UCSD-AML1 (cell line): ENCODE data around the gene MIEN1.
"Not testable (repeated sequence)": the region's sequence is repeated elsewhere in the genome, so short reads cannot be mapped to it uniquely, and the experiment has no call there.

Source experiments
- DNase-seq: peaks from one replicate; lab custom pipeline; 2025; ENCODE audit not compliant: unreplicated experiment; lab: John Stamatoyannopoulos, UW

MIEN1 gene

DNA sequence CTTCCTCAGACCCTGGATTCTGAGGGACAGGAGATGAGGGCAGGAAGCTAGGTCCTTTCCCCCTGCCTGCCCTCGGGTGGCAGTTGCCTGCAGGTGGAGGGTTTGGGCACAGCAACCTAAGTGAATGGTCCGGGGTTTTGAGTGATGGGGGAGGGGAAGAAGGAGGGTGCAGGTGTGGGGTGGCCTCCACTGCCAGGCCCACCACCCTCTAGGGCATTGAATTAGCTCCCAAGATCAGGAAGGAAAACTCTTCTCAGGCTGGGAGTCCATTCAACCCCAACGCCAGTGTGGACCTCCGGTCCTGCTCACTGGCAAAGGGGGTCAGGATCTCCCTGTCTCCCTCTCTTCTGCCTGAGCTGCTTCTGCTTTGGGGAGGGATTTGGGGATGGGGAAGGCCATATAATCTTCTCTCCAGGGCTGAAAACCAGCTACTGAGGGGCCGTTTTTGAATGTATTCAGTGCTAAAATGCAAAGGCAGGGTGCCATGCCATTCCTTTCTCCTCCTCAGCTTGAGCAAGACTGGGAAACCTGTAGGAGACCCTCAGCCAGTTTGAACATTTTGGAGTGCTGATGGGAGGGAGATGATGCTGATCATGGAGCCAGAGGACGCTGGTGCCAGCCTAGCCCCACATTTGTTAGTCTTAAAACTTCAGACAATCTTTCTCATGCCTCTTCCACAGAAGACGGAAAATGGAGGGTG is 26.2 kb upstream of the MIEN1 start:
- DNase-seq = no peak

DNA sequence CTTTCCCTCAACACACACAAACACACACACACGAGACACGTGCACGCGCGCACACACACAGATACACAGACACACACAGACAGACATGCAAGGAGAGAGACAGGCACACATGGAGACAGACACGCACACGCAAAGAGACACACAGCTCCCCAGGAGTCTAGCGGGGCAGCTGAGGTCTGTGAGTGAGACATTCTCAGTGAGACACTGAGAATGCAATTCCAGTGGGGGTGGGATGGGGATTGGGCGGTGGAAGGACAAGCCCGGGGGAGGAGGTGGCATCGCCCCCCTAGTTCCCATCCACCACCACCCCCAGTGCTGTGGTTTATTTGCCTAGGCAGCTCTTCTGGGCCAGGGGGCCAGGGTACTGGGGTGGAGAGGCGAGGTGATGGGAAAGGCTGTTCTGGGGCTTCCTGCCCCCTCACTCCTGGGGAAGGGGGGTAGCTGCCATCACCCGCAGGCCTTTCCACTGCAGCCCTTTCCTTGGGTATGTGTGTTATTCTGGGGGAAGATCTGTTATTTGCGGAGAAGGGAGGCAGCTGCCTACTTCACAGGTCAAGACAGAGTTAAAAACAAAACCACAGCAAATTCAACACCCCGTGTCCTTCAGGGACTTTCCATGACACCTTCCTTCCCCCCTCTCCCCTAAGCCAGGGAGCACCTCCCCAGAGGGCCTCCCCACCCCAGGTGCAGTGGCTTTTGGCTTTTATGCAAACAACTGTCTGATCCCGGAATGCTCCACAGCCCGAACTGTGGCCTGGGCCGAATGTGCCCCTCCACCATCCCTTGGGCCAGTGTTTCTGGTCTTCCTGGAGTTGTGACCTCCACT is 25.4 kb upstream of the MIEN1 start:
- no peak for DNase-seq

DNA sequence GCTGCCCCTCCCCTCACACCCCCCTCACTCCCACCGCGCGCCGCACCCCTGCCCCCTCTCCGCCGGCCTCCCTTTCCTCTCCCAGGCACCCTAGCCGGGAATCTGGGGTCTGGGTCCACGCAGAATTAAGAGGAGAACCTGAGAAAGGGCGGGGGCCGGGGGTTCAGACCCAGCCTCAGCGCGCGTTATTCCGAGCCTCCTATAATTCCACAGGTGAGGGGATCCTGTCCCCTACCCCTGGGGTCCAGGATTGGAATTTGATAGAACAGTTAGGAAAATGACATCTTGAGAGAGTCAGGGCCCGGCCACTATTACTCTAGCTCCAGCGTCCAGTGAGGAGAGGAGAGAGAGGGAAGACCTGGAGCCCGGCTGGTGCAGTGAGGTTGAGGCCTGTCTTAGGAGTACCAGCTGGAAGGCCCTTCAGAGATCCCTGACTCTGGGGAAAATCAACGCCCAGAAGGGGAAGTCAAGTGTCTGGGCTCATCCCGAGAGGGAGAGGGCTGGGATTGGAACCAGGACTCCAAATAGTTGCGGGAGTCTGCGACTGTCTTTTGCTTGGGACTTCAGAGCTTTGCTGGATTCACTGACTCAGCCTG is 24.7 kb upstream of the MIEN1 start:
- no peak for DNase-seq

DNA sequence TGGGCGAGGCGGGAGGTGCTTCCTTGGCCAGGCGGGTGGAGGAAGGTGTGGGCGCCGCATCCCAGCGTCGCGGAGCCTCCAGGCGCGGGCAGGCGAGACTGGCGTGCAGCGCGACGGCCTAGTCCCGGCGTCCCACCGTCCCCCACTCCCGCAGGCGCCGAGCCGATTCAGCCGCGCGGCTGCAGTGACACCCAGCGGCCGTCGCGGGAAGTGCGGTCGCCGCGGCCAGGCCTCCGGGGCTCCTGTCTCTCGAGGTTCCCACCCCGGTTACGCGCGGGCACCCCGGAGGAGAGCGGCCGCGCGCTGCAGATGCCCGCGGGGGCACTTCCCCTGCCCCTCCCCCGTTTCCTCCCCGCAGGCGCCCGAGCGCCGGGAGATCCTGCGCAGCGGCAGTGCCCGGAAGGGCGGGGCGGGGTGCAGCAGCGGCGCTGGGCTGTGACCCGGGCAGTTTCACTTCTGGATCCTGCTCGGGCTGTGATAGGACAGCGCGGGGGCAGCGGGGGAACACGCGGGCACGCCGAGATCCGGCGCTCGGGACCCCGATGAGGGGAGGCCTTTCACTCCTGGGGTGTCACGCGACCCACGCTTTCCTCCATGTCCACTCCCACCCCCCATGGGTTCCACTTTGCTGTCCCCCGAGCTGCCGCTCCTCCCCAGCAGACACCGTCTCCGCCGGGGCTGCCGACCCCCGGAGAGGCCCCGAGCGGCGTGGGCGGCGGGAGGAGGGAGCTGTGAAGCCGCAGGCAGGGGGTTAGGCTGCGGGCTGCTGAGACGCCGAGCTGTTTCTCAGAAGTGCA is 24.0 kb upstream of the MIEN1 start:
- DNase-seq = peak; percentile 96

DNA sequence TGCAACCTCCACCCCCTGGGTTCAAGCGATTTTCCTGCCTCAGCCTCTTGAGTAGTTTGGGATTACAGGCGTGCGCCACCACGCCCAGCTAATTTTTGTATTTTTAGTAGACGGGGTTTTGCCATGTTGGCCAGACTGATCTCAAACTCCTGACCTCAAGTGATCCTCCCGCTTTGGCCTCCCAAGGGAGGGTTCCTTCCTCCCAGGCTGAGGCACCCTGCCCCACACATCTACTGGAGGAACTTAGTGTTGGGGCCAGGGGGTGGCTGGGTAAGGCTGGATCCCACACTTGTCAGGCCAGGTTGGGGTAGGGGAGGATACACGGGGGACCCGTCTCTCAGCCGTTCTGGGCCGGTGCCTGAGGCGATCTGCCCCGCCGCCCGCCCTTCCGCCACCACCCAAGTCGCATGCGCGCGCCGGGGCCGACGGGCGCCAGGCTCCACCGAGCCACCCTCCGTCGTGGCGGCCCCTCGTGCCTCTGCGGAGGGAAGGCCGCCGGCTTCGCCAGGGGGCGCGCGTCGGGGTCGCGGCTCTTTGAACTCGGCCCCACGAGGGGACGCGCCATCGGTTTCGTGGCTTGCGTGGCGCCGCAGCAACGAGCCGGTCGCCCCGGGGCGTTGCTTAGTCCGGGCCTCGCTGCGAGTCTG is 23.3 kb upstream of the MIEN1 start:
- peak; percentile 89 for DNase-seq

DNA sequence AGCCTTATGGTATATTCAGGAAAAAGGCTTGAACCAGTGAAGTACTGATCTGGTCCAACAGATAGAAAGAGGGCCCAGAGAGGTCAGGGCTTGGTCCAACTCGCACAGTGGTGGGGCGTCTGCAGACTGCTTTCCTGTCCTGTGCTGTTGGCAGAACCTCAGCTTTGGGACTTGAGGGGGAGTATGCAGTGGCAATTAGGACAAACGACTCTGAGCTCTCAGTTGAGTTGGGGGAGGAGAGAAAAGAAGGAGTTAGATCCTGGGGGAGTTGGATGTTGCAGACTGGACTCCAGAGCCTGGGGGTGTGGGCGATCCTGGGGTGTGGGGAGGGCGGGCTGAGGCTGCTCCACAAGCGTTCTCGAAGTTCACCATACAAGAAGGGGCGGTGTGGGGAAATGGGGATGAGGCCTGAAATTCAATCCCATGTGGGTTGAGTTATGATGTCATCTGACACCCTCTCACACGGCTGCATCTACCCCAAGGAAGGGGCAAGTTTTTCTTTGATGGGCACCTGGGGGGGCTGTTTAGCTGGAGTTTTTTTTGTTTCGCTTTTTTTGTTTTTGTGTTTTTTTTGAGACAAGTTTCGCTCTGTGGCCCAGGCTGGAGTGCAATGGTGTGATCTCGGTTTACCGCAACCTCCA is 22.0 kb upstream of the MIEN1 start:
- DNase-seq = no peak

DNA sequence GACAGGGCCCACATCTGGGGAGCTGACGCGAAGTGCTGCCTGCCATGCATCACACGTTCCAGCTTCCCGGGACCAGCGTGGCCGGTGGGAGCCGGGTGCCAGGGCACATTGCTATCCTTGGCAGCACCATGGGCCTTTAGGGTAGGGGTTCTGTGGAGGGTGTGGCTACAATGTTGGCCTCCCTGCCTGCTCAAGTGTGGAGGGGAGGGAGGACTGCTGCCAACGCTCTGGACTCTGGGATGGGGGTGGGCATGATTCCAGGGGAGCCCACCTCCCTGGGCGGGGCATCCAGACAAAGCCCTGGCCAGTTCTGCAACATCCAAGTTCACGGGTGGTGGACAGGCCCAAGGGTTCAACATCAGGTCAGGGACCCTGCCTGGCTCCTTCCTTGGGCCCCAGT is 21.3 kb upstream of the MIEN1 start:
- no peak for DNase-seq

DNA sequence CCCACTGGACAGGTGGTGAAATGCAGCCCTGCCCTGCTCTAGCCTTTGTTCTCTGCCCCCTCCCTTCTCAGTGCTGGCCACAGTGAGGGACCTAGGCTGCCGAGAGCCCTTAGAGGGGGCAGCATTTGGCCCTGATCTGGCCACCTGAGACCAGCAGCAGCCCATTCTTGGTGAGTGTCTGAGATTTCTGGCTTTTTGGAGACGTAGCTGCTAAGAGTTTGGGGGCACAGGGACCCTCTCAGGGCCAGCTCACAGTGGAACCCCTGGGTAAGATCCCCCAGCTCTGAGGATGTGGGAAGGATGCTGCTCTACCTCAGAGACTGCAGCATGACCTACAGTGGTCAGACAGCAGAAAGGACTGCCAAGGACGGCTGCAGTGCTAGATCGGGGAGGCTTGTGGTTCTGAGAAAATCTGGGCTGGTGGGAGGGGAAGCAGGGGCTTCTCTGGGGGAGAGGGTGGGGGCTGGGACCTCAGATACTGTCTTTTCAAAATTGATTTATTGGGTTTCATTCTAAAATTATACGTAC is 20.7 kb upstream of the MIEN1 start:
- no peak for DNase-seq

DNA sequence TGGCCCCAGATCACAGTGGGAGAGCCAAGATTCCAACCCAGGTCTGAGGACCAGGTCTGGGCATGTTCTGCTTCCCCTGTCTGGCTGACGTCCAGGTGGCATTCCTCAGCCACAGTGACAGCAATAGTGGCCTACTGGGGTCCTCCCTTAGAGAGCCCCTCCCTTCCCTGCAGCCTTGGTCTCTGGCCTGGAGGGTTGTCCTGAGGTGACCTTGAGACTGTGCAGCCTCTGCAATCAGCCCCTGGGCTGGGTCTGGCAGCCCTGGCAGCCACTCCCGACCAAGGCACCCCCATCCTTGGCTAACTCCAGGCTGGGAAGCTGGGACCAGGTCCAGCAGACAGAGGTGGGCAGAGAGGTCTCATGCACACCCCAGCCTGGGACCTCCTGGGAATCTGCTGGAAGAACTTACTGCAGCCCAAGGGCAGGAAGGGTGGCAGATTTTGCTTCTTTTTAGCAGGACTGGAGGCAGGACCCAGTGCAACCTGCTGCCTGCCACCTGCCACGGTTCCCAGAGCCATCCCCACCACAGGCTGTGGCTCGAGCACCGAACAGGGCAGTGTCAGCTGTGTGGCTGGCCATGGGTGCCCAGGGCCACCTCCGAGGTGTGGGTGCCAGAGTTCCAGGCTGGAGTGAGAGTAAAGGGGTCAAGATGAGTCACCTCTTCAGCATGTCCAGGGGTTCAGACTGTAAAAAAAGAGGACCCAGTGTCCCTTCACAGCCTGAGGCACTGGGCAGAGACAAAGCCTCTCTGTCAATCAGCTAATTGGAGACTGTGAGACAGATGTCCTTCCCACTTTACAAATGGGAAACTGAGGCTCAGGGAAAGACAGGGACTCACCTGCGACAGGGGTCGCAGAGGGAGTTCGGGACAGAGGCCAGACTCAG is 20.0 kb upstream of the MIEN1 start:
- DNase-seq = no peak

DNA sequence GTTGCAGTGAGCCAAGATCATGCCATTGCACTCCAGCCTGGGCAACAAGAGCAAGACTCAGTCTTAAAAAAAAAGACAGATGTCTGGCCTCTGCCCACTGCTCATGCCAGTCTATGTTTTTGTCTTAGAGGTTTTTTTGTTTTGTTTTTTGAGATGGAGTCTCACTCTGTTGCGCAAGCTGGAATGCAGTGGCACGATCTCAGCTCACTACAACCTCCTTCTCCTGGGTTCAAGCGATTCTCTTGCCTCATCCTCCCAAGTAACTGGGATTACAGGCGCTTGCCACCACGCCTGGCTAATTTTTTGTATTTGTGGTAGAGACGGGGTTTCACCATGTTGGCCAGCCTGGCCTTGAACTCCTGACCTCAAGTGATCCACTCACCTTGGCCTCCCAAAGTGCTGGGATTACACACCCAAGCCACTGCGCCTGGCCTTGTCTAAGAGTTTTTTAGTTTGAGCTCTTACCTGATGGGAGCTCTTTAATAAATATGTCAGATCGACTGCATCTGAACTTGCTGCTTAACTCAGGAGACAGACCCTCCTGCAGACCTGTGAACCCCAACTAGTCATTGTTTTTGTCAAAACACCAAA is 18.2 kb upstream of the MIEN1 start:
- not testable (repeated sequence) for DNase-seq

DNA sequence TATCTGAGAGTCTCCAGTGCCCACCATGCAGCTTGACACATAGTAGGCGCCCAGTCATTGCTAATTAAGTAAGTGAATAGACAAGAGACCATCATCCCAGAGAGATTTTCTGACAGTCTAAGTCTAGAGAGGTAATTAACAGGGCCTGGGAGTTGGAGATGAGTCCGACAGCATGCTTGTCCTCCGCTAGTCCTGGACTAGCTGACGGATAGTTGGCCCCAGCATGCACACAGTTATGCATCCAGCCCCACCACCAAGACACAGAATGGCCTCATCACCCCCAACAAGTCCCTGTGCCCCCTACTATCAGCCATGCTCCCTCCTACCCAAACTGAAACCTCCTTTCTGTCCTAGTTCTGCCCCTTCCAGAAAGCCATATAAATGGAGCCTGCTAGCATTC is 17.4 kb upstream of the MIEN1 start:
- no peak for DNase-seq

DNA sequence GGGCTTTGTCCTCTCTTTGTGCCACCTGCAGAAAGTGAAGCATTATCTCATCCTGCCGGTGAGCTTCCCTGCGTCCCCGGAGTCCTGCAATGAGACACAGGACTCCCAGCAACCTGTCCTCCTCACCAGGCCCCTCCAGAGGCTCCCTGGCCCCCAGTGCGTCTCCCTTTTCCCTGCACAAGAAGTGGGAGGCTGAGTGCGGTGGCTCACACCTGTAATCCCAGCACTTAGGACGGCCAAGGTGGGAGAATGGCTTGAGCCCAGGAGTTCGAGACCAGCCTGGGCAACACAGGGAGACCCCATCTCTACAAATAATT is 15.8 kb upstream of the MIEN1 start:
- no peak for DNase-seq

DNA sequence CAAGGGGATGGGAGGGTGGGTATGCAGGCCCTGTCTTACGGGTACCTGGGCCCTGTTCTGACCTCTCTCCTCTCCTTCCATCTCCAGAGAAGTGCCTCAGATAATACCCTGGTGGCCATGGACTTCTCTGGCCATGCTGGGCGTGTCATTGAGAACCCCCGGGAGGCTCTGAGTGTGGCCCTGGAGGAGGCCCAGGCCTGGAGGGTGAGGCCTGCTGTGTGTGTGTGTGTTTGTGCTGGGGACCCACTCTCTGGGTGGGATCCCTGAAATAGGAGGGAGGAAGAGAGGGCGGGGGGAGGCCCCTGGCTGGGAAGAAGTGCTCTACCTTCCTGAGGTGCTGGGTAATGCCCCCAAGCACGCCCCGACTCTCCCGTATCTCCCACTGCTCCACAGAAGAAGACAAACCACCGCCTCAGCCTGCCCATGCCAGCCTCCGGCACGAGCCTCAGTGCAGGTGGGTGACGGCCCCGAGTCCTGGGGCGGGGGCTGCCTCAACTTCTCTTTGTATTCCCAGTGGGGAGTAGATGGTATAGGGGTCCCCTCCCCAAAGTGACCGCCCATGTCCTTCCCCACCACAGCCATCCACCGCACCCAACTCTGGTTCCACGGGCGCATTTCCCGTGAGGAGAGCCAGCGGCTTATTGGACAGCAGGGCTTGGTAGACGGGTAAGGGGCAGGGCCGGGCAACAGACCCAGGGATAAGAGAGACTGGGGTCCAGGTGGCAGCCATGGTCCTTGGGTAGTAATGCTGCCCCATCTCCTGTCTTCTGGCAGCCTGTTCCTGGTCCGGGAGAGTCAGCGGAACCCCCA is 15.2 kb upstream of the MIEN1 start:
- DNase-seq = no peak

DNA sequence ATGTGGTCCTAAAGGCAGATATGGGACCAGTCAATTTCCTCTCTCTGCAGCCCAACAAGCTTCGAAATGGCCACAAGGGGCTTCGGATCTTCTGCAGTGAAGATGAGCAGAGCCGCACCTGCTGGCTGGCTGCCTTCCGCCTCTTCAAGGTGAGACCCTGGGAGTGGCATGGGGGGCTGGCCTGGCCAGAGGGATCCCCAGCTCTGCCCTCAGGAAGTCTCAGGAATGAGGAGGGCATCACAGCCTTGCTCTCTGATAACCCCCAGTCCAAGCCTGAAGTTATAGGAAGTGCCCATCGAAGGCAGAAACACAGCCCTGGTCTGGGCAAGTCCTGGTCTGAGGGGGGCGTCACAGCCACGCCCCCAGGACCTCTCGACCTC is 14.5 kb upstream of the MIEN1 start:
- no peak for DNase-seq

DNA sequence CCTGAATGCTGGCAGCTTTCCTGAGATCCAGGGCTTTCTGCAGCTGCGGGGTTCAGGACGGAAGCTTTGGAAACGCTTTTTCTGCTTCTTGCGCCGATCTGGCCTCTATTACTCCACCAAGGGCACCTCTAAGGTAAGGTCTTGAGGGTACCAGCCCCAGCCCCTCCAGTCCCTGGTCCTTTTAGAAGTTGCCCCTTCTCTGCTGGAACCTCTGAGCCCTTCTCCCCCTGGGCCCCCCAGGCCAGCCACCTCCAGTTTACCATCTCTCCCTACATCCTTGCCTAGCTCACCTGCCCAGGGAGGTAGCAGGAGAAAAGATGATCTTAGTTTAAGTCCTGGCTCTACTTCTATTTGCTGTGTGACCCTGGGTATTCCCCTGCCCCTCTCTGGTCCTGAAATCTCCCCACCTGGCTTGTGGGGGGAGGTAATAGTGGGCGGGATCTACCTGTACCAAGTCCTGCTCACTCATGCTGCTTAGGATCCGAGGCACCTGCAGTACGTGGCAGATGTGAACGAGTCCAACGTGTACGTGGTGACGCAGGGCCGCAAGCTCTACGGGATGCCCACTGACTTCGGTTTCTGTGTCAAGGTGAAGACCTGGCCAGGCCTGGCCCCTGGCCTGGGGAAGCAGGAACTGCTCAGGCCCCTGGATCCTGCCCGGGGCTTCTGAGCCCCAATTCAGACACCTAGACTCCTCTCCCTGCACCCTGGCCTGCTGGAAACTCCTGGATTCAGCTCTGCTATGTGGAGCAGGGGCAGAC is 13.9 kb upstream of the MIEN1 start:
- DNase-seq = no peak

DNA sequence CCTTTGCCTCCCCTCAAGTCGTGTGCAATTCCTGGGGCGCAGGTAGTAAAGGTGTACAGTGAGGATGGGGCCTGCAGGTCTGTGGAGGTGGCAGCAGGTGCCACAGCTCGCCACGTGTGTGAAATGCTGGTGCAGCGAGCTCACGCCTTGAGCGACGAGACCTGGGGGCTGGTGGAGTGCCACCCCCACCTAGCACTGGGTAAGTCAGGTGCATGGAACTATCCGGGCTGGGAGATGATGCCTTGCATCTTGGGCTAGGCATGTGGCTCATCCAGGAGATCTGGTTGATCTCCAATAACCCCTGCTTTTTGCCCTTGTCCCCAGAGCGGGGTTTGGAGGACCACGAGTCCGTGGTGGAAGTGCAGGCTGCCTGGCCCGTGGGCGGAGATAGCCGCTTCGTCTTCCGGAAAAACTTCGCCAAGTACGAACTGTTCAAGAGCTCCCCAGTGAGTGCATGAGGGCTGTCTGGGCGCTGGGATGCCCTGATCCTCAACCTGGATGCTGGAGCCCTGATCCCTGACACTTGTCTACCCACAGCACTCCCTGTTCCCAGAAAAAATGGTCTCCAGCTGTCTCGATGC is 12.6 kb upstream of the MIEN1 start:
- no peak for DNase-seq
